T-helper 1 cell treated with Interleukin-12 subunit alpha and Interleukin-12 subunit beta and Interleukin-4 antibody, amounts not matched to agents 30 ng/mL and 1 ng/mL, for 36 hours (primary cell): ENCODE data around the gene NEUROG2. TPM values are rescaled to one million over a fixed set of nuclear protein-coding genes. Genes with fewer than 3 reads are reported as not detected.

ENCODE experiments used
- intact Hi-C: fragments of 100-400 bp; cut with micrococcal nuclease; formaldehyde crosslinking; loops from one replicate; pipeline ENCODE4 v1.15.1; 2024
- total RNA-seq: library from RNA; stranded (reverse); gene quantifications from 2 replicates; pipeline ENCODE4 v1.2.3, GENCODE V29; 2022

Gene NEUROG2
- total RNA-seq, 1 donor from 2014 or later, result not detected

DNA sequence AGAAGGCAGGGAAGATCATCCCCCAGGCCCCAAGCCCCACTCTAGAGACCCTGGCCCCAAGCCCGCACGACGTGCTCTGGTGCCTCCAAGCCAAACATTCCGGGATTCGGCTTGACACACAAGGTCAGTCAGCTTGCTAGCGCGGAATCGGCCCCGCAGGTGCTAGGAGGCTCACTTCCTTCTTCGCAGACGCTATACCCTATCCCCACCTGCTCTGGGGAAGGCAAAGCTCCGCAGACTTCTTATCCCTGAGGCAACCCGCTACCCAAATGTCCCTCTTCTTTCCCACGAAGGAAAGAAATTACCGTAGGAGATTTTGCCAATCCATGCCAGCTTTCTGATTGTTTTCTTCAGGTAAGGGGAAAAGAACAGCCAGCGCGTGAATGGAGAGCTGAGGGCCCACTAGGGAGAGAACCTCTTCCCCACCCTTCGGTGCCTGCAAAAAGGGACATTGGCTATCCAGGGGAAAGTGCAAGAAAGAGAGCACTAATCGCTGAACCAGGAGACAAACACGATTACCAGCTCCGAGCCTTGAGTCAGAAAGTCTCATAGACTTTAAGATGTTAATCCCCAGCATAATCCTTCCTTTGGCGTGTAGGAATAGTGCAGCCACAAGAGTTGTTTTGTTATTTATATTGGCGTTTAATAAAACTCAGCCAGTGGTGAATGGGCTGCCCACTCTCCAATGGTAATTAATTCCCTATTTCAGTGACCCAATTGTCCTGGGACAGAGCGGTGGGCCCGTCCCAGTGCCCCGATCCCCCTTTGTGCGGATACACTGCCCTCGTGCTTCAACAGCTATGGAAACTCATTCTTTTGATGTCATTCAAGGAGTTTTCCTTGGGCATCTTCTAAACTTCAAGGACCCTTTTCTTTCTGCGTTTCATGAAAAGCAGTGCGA lies 5.4 kb upstream of the NEUROG2 start:
- intact Hi-C loops, result loop anchor here (2.0 to 10.0 kb wide), 5 partner anchors 13 to 1899 kb away; partner anchors contain the start of genes CAMK2D, LARP7, PITX2 and ZGRF1

DNA sequence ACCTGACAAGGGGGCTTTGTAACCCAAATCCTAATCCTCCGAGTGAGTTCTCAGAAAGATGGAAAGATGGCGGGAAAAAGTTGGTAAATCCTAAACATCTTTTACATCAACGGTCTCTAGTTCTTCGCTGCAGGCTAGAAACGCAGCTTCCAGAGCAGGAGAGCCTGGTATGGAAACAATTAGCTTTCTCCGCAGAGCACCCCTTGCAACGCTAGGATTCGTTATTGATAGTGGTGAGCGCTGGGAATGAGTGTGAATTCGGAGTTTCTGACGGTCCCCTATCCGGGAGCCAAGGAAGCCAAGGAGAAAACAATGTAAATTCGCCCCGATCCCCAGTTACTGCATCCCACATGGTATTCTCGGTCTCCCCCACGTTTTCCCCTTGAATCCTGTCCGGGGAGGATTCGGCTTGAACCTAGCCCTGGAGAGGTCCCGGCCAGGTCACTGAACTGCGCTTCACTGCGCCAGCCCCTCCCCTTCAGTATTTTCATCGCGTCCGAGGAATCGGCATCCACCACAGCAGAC lies 4.7 kb upstream of the NEUROG2 start:
- intact Hi-C loops, result loop anchor here (5.0 to 10.0 kb wide), 3 partner anchors 187 to 1898 kb away; partner anchors contain the start of genes CAMK2D and PITX2

DNA sequence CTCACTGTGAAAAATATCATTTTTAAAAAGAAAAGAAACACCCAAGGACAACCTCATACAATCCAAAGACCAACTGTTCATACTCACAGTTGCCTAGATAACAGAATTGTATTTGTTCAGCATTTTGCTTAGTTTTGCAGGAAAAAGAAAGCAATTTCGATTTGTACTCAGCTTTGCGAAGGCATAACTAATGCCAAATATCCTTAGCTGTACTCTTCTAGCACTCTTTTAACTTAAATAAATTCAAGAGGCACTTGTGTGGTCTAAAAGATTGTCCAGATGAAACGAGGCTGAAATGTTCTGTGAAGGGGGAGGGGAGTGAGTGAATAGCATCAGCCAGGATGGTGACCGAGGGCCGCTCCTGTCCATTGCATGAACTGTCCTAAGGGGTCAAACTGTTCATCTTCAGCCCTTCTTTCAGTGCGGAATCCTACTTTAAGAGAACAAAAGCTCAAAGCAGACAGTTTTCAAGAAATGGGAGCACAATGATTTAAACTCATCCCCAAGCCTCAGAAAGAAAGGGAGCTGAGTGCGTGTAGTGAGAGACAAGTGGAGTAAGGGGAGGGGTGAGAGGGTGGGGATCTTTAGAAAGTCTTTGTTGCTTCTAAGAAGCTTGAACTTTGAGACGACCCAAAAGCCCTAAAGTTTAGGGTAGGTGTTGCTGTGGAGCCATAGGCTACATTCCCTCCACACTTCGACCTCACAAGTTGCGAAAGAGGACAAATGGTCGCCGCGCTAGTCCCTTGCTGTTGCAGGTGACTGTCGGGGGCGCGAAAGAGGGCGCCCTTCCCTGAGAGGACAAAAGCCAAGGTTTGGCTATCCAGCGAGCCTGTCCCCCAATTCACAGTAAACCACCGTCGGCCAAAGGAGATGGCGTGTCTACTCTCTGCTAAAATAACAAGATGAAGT lies 4.0 kb upstream of the NEUROG2 start:
- intact Hi-C loops, result loop anchor here (5.0 to 10.0 kb wide), 3 partner anchors 187 to 1898 kb away; partner anchors contain the start of genes CAMK2D and PITX2

DNA sequence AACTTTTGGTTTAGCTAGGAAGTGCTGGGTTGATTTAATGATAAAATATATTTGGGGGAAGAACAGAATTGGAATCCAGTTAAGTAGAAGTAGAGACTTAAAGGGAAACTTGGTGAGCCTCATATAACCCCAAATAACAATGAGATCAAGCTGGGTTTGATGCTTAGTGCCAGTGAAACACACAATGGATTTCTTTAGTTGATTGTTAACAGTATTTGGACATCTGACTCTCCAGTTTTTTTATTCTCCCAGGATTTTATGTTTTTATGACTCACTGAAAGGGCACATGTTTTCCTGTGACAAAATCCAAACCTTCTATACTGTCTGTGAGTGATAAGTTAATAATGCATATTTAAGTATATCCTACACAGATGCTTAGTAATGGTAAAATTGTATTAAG lies 2.7 kb upstream of the NEUROG2 start:
- intact Hi-C loops, result no loop called here

DNA sequence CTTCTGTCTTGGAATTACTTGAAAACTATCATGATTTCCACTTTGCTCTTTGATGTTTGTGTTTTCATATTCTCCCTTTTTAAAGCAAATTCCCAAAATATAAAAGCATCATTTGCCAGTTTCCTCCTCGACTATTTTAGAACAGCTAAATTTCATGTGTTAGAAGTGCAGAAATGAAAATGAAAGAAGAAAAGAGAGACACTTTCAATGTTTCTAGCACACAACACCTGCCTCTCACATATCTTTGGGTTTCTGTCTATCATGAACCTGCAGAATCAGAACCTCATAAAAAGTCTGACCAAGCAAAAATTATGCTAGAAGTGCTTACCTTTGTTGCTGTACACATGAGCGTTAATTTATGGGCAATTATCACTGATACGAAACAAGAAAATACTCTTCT lies 1.9 kb upstream of the NEUROG2 start:
- intact Hi-C loops, result no loop called here

DNA sequence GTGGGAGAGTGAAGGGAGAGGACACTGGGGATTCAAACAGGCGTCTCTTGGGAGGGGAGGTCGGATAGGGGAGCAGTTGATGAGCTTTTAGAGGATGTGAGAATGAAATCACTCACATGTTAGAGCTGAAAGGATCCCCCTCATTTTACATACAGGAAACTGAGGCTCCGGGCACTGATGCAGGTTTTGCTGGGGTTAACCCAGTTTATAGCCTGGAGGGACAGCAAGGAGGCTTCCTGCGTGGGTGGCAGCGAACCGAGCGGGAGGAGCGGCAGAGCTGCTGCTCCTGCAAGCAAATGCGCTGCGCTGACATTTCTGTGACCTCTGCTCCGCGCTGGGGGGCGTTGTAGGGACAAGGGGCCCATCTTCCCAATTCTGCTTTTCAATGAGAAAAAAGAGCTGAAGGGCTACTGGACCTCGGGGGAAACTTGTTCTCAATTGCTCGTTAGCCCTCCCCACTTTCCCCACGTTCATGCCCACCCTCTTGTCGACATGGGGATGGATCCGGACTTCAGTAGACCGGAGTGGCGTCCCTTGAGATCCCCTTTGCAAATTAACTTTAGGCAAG lies 1.2 kb upstream of the NEUROG2 start:
- intact Hi-C loops, result no loop called here

GRCh38 chr4:112516471-112517066 lies 589 bp upstream of the NEUROG2 start:
- intact Hi-C loops, result no loop called here

GRCh38 chr4:112515198-112516065 lies 548 bp downstream of the NEUROG2 start:
- intact Hi-C loops, result loop anchor here (1.0 to 2.0 kb wide), 5 partner anchors 8 to 369 kb away; partner anchors contain the start of genes AP1AR and LARP7

- intact Hi-C loops, result loop anchor here (1.0 to 5.0 kb wide), 6 partner anchors 9 to 1882 kb away; partner anchors contain the start of genes AP1AR and LARP7
Observed at GRCh38 chr4:112514647-112515197, 1.3 kb downstream of the NEUROG2 start.

DNA sequence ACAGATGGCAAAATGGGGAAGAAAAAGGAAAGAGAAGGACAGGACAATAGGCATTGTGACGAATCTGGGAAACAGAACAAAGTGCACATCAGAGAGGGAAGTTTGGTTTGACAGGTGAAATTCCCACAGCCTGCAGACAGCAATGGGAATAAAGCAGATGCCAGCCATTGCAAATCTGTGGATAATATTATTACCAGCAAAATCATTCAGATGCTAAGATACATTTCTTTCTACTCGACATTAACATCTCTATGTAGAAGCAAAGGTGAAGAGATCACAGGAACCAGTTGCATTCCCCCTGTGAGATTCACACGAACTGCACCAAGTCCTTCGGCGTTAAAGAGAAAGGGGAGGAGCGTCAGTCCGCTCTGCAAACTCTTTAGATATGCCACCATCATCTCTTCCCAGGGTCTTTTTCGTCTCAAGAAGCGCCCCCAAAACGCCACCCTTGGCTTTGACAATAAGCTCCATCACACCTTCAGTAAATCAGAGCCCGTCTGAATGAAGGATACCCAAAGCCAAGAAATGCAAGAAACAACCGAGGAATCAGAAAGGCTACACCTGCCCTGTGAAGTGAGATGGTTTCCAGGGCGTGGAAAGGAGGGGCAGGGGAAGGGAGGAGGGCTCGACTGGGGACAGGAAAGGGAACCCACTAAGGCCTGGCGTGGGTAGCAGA lies 1.9 kb downstream of the NEUROG2 start:
- intact Hi-C loops, result loop anchor here (2.0 to 5.0 kb wide), 3 partner anchors 225 to 1882 kb away; no protein-coding TSS in a partner anchor

GRCh38 chr4:112511803-112512118 lies 4.2 kb downstream of the NEUROG2 start:
- intact Hi-C loops, result loop anchor here (5.0 kb wide), 1 partner anchor 1879 kb away; no protein-coding TSS in a partner anchor

GRCh38 chr4:112511093-112511802 lies 4.7 kb downstream of the NEUROG2 start:
- intact Hi-C loops, result loop anchor here (5.0 kb wide), 1 partner anchor 1879 kb away; no protein-coding TSS in a partner anchor

DNA sequence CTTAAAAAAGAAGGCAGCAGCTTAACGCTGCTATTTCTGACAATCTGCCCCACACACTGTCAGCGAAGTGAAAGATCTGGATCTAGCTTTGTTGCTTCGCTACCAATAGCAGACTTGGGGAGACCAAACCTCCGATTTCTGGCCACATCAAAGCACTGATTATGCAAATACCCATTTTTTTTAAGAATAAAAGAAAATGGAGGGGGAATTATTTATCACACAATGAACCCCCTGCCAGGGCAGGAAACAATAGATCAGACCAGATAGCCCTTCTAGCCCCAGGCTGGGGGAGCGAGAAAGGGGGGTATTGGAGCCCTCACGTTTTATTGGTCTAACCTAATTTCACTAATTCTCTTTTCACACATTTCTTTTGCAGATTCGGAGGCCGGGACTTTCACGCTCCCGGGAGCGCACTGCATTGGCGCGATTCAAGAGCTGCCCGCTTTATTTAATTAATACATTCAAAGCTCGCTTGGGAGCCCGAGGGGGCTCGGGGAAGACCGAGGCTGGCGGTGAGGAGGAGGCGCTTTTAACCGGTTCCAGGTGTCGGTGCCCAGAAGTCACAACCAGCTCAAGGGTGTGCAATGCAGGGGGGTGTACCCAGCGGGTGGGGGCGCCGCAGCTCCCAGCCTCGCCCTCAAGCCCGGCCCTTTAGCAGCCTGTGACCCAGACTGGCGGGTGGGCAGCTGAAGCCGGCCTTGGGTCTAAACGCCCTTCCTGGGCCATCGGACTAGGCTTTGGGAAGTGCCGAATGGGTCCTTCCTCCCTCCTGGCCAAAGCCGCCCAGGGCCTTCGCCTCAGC lies 5.5 kb downstream of the NEUROG2 start:
- intact Hi-C loops, result loop anchor here (5.0 kb wide), 1 partner anchor 1878 kb away; no protein-coding TSS in a partner anchor

DNA sequence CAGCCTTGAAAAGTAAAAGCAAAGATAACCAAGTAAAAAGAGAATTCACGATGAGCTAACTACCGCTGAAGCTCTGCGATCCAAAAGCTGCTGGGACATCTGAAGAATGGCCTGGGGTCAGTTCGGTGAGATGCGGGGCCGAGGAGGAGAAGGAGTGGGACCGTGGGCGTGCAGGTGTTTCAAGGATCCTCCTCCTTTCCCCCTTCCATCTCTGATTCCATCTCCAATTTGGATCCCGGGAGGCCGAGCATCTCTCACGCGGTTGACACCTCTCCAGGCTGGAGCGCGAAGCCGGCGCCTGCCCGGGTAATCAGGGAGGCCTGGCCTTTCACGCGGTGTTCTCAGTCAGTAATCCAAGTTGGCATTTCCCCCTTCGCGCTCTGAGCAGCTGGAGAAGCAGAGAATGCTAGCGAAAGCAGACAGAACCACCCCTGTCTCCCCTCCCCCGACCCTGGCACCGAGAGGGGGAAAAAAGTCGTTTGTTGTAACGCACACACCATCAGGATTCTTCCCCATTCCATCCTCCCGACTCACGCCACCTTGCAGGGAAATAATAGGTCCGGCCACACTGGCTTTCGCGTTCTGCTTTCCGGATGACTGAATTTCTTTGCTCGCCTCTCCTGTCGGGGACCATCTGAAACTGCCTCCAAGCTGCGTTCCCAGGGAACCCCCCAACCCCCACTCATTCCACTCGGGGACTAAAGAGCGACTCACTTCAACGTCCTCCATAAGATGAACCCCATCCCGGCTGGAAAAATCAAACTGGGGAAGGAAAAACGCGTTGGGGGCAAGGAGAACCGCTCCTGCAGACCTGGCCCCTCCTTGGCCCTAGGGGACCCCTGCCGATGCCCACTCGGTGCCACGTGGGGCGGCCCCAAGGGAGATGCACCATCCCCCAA lies 6.5 kb downstream of the NEUROG2 start:
- intact Hi-C loops, result loop anchor here (2.0 to 5.0 kb wide), 2 partner anchors 13 to 1877 kb away; no protein-coding TSS in a partner anchor

GRCh38 chr4:112508356-112508755 lies 7.6 kb downstream of the NEUROG2 start:
- intact Hi-C loops, result loop anchor here (2.0 kb wide), 1 partner anchor 14 kb away; no protein-coding TSS in a partner anchor

DNA sequence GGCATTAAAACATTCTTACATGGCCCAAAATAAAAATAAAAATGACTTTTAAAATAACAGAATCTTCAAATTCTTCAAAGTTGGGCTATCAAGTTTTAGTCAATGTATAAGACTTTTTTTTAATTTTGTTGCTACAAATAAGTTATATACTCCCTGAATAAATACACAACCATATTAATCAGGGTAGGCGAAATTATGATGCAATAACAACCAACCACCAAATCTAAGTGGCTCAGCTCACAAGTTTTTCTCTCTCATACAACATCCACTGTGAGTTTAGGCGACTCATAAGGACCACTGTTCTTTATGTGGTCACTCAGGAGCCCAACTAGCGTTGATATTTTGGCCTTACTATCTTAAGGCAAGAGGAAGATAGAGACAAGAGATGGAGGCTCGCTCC lies 11.2 kb downstream of the NEUROG2 start:
- intact Hi-C loops, result no loop called here
